ENCODE results near the gene CCDC57. TPM values are rescaled to one million over a fixed set of nuclear protein-coding genes. Genes with fewer than 3 reads are reported as not detected.

Gene CCDC57
- total RNA-seq, 1 experiment from 2014 or later: 69.9 TPM

DNA sequence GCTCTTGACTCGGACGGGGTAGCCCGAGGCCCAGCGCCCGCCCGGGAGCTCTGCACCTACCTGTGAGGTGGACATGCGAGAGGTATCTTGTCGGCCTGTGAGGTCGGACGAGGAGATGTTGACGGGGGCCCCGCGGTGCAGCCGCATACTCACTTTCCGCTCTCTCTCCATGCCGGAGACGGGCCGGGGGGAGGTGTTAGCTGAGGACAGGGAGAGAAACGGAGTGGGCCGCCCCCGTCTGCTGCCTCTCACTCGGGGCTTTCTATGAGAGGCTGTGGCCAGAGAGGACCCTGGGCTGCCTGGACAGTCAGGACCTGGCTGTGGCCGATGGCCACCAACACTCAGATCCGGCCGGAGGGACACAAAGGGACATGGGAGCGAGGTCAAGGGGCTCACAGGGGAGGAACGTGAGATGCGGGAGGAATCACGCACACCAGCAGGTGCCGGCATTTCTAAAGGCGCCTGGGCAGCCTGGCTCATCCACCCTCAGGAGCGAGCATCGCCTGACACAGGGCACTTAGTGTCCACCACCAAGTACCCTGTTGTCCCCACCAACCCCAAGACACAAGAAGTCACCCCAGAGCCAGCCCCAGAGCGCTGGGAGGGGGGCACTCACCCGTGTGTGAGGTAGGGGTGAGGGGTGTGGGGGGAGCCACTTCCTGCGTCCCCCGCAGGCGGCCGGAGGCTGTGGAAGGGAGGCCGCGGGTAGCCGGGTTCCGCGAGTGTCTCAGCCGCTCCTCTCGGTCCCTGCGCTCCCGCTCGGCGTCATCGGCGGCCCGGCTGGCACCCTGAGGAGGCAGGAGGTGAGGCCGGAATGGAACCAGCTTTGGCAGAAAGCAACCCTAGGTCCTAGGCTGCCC, 36.4 kb upstream of the CCDC57 start:
- BruUV-seq (replicated peaks): no TSS peak
- Mint-ChIP-seq H3K4me1 (ENCODE audit: low read depth, unreplicated experiment) (peaks cover 36% of the 10 kb centered on the region), H3K4me3 (ENCODE audit: low read depth, unreplicated experiment) (no peak overlapping the region), H3K27ac (ENCODE audit: unreplicated experiment) (no peak overlapping the region), H3K36me3 (ENCODE audit: insufficient read depth, unreplicated experiment) (peaks cover 88% of the 10 kb centered on the region), H3K9me3 (ENCODE audit: low read depth, unreplicated experiment) (no peaks in the 10 kb centered on the region), H3K27me3 (ENCODE audit: unreplicated experiment) (no peaks in the 10 kb centered on the region)
- intact Hi-C loops (cut with micrococcal nuclease; ENCODE audit: unreplicated experiment): loop anchor here (10.0 kb wide), 2 partner anchors 46 to 76 kb away; no protein-coding TSS in a partner anchor
- CTCF ChIA-PET: no interaction called here
- DNase-seq: no peak
- no peak for TF ChIP-seq CTCF (IDR thresholded peaks at IDR 0.05; ENCODE audit: unreplicated experiment)

GRCh38 chr17:82247856-82248671, 35.4 kb upstream of the CCDC57 start:
- Mint-ChIP-seq H3K27ac (ENCODE audit: unreplicated experiment) (peak overlapping the region; percentile 24), H3K36me3 (ENCODE audit: insufficient read depth, unreplicated experiment) (peaks cover 94% of the 10 kb centered on the region)
- TF ChIP-seq CTCF (IDR thresholded peaks at IDR 0.05; ENCODE audit: unreplicated experiment): no peak

DNA sequence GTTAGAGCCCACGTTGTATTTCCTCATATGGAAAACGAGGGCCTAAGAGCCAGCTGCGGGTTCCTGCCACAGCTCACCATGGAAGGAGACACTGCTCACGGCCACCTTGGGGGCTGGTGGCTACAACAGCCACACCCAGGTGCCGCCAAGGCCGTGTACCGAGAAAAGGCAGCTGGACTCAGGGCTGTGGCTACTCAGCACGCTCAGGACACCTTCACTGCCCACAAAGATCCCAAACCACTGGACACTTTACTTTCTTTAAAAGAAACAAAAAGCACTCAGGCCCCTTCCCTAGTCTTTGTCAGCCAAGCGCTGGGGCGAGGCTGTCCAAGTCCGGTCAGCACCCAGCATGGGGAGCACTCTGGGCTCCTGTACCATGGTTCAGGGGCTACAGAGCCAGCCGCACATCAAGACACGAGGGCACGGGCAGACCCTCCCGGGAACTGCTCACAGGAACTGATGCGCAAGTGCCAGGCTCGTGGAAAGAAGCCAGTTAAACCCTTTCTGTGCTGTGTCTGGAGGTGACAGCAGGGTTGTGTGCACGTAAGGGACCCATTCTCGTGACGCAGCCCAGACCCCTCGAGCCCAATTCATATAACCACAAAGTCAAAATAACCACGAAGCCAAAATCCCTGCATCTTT, 34.7 kb upstream of the CCDC57 start:
- DNase-seq: no peak
- BruUV-seq (replicated peaks): no TSS peak
- H3K27ac Mint-ChIP-seq (ENCODE audit: unreplicated experiment): peak overlapping the region; percentile 77
- intact Hi-C loops (cut with micrococcal nuclease; ENCODE audit: unreplicated experiment): loop anchor here (10.0 kb wide), 2 partner anchors 47 to 77 kb away; no protein-coding TSS in a partner anchor
- no peak for TF ChIP-seq CTCF (IDR thresholded peaks at IDR 0.05; ENCODE audit: unreplicated experiment)
- CTCF ChIA-PET: interaction anchor here (0.5 to 1.7 kb wide), 5 partner anchors 11 to 360 kb away, joined by 3 to 4 read pairs (median 3); no protein-coding TSS in a partner anchor
- H3K4me1 Mint-ChIP-seq (ENCODE audit: low read depth, unreplicated experiment): peaks cover 43% of the 10 kb centered on the region
- no peaks in the 10 kb centered on the region for H3K9me3 Mint-ChIP-seq (ENCODE audit: low read depth, unreplicated experiment)
- H3K36me3 Mint-ChIP-seq (ENCODE audit: insufficient read depth, unreplicated experiment): peaks cover 93% of the 10 kb centered on the region
- H3K27me3 Mint-ChIP-seq (ENCODE audit: unreplicated experiment): no peaks in the 10 kb centered on the region
- H3K4me3 Mint-ChIP-seq (ENCODE audit: low read depth, unreplicated experiment): no peak overlapping the region

More at GRCh38 chr17:82247856-82248671, 35.4 kb upstream of the CCDC57 start:
- no peak overlapping the region for H3K4me3 Mint-ChIP-seq (ENCODE audit: low read depth, unreplicated experiment)
- BruUV-seq (replicated peaks): no TSS peak
- H3K27me3 Mint-ChIP-seq (ENCODE audit: unreplicated experiment): no peaks in the 10 kb centered on the region
- CTCF ChIA-PET: interaction anchor here (0.5 to 1.7 kb wide), 2 partner anchors 42 to 360 kb away, joined by 3 read pairs; no protein-coding TSS in a partner anchor
- peaks cover 39% of the 10 kb centered on the region for H3K4me1 Mint-ChIP-seq (ENCODE audit: low read depth, unreplicated experiment)
- H3K9me3 Mint-ChIP-seq (ENCODE audit: low read depth, unreplicated experiment): no peaks in the 10 kb centered on the region
- no peak for DNase-seq
- intact Hi-C loops (cut with micrococcal nuclease; ENCODE audit: unreplicated experiment): loop anchor here (10.0 kb wide), 2 partner anchors 47 to 77 kb away; no protein-coding TSS in a partner anchor

Measured in Calu3 (cell line).